Suprapubic skin (tissue), 4 donors: ENCODE results near the gene MINDY3.

Experiments used
- CTCF ChIP-seq, 2 donors: fragments of 200-600 bp in 1 of 2; fragments of 450-650 bp in 1 of 2; sonication (generic) in 1 of 2; IDR thresholded peaks; one replicate each; pipeline ENCODE4 v1.5.1; 2016 to 2019; ENCODE audit warnings: antibody characterized with exemption in 2 of 2, mild to moderate bottlenecking in 1 of 2, moderate library complexity in 1 of 2
- EP300 ChIP-seq: sonication (generic); formaldehyde crosslinking; IDR thresholded peaks from one replicate; pipeline ENCODE4 v1.6.1; 2017; ENCODE audit warnings: antibody characterized with exemption
- POLR2A ChIP-seq, 2 donors: fragments of 450-650 bp; IDR thresholded peaks; one replicate each; pipeline ENCODE4 v1.6.1; 2017; ENCODE audit warnings: antibody characterized with exemption in 2 of 2, mild to moderate bottlenecking in 2 of 2, moderate library complexity in 2 of 2
- POLR2AphosphoS5 ChIP-seq, 3 donors: sonication (generic); formaldehyde crosslinking; IDR thresholded peaks; one replicate each; pipeline ENCODE4 v1.6.1; 2017; ENCODE audit warnings: antibody characterized with exemption in 3 of 3

DNA sequence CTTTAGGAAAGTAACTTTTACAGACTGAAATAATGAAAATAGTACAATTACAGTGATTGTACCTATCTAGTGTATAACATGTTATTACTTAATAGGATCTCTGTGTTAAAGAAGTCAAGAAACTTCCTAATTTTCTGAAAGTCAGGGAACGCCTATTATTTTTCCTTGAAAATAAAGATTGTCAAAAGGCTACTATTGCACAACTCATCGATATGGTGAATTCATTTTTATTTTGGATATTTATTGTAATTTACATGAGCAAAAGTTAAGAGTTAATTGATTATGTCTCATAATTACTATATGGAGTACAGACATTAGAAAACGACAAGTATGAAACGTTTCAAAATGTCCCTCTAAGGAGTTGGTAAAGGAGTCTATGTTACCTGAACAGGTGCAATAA is 12.8 kb downstream of the MINDY3 start:
- TF ChIP-seq POLR2A (IDR thresholded peaks at IDR 0.05) (no peak), CTCF (IDR thresholded peaks at IDR 0.05) (no peak), EP300 (no peak), POLR2AphosphoS5 (IDR thresholded peaks at IDR 0.05) (no peak)
